GM21528 (cell line): ENCODE results near the gene JUN.

Experiments
- ATAC-seq: cut with Tn5 transposase; IDR thresholded peaks from one replicate; pipeline ENCODE4 v1.9.1; 2021; ENCODE audit warnings: mild to moderate bottlenecking, moderate library complexity; ENCODE audit not compliant: unreplicated experiment, low FRiP score

Gene JUN

GRCh38 chr1:58784758-58785441 lies 1.1 kb upstream of the JUN start:
- peak; percentile 6 for ATAC-seq

DNA sequence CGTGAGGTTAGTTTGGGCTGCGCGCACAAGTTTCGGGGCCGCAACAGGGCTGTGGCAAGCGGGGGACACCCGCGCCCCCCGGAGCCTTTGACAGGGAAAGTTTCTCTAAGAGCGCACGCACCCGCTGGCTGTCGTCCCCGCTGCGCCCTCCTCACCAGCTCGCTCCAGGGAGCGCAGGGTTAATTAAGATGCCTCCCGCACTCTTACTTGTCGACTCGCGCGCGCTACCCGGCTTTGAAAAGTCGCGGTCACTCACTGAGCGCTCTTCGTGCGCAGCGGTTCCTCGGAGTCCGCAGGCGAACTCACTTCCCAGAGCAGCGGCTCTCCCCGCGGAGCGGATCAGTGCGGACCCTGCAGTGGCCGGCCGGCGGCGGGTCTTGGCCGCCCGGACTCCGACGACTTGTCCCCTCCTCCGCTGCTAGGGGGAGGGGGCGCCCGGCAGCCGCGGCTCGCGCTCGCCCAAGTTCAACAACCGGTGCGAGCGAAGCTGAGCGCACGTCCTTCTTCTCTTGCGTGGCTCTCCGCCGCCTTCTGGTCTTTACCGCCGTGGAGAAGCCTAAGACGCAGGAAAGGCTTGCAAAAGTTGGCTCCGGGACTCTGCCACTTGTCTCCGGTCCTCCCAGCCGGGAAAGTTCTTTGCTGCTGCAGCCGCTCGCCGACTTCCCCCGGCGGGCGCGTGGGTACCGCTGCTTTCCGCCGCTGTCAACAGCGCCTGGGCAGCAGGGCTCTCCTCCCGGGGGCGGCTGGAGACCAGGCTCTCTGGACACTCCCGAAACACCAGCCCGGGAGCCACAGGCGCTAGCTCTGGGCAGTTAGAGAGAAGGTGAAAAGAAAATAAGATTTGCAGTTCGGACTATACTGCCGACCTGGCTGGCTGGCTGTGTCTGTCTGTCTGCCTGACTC lies 506 bp downstream of the JUN start:
- peak; percentile 3 for ATAC-seq

GRCh38 chr1:58782178-58783089 lies 1.4 kb downstream of the JUN start:
- no peak for ATAC-seq

GRCh38 chr1:58781541-58782177 lies 2.2 kb downstream of the JUN start:
- ATAC-seq: no peak

DNA sequence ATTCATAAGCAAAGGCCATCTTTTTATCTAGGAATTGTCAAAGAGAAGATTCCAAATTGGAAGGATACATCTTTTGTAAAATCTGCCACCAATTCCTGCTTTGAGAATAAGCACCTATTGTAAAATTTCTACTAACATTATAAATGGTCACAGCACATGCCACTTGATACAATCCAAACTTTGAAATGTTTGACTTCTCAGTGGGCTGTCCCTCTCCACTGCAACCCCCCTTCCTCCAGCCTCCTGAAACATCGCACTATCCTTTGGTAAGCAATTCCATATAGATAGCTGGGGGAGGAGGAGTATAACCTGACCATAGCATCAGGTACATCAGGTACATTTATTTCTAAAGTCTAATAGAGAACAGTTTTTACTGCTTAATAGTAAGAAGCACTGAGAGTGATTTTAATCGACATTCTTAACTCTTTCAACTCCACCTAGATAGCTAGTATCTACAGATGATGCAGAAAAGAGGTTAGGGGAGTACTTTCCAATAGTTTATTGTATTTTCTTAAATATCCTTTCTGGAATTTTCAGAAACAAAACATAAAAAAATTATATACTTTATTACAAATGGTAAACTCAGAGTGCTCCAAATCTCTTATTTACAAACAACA lies 2.9 kb downstream of the JUN start:
- ATAC-seq: no peak

DNA sequence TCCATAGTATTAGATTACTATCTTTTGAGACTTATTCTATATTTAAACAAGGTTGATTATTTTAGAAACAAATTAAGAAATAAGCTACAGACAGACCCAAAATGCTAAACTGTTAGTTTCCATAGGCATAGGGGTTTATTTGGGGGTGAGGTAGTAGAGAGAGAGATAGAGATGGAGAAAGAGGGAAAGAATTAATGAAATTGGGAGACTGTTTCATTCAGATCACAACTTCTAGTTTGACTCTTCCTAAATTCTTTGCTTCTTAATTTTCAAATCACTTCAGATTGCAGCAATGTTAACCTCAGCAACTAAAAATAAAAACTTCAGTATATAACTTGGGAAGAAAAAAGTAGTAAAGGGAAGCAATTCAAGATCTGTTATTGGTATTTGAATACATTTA lies 3.4 kb downstream of the JUN start:
- no peak for ATAC-seq

GRCh38 chr1:58779801-58780382 lies 4.0 kb downstream of the JUN start:
- ATAC-seq: no peak

- ATAC-seq: no peak
Measured at GRCh38 chr1:58779059-58779754, 4.6 kb downstream of the JUN start.

GRCh38 chr1:58778385-58779000 lies 5.4 kb downstream of the JUN start:
- no peak for ATAC-seq

DNA sequence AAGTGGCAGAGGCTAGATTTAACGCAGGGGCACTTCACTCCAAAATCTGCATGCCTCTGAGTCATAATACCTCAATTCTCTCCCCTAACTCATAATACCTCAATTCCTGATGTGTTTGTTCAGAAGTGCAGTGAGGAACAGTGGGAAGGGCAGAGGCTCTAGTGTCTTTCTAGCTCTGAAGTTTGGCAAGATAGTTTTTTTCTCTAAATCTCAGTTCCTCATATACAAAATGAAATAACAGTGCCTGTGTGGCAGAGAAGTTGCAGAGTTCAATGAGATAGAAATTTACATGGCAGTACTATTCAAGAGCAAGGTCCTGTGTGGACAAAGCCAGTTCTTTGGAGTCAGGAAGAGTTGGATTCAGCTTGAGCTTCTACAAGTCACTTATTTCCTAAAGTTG lies 9.8 kb downstream of the JUN start:
- no peak for ATAC-seq

DNA sequence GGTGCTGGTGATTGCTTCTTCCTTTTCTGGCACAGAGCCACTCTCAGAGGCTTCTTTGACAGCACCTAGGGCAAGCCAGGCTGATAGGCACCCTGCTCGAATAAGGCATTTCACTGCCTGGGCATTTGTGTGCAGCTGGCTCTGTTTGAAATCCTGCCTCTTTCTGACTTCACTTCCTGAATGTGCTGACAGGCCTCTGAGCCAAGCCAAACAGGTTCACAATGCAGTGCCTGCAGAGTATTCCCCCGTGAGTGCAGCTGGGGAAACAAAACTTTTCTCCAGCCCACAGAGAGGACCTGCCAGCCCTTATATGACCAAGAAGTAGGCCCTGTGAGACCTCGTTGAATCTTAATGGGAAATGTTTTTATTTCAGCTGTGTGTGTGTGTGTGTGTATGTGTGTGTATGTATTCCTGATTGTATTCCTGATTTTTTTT lies 10.4 kb downstream of the JUN start:
- ATAC-seq: no peak

DNA sequence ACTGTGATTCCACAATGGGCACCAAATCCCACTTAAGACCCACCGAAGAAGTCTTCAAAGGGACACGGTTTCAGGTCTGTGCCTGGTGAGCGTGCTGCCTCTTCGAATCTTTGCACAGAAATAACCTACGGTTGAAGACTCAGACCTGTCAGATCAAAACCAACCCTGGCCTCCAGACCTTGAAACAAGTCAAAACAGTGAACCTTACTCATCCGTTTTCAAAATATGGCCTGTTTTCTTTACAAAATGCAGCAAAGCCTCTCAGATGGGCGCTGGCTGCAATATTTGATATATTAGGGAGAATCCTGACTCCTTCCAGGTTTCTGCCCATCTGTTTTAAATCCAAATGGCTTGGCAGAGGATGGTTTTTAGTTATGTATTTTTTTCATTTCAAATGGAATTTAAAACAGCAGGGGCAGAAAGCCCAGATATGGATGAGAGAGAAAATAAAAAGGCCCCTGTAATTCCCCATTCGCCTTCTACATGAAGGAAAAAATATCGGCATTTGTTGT lies 14.0 kb downstream of the JUN start:
- ATAC-seq: no peak

DNA sequence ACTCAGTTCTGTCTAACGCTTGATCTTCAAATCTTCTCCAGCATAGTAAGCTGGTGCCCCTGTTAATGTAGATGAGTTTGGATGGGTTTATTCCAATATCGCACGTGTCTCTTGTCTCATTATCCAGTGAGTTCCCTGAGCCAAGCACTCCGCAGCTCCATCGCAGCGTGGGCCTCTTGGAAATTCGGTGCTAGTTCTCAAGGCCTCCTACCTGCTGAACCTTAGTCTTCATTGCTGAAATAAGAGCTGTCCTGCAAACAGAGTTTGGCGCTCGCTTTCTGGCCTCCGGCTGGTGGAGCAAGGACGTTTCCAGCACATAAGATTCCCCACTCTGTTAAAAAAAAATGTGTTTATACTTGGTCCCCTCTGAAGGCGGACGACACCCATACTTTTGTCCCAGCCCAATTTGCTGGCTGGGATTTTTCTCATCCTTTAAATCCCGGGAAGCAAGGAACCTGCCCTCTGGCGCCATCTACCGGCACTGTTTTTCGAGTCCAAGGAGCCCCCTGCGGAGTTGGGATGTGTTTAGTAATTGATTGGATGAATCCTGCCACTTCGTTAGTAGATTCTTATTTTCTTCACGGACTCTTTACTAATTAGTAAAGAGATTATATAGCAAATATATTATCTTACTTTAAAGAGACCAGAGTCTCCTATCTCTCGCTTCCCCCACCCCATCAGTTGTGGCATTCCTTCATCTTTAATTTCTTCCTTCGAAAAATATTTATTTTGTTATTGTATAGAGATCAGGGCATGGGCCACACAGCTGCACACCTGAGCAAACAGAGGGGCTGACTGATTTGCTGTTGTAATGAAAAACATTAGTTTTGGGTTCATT lies 14.7 kb downstream of the JUN start:
- no peak for ATAC-seq

- no peak for ATAC-seq
Measured at GRCh38 chr1:58768191-58768731, 15.6 kb downstream of the JUN start.

DNA sequence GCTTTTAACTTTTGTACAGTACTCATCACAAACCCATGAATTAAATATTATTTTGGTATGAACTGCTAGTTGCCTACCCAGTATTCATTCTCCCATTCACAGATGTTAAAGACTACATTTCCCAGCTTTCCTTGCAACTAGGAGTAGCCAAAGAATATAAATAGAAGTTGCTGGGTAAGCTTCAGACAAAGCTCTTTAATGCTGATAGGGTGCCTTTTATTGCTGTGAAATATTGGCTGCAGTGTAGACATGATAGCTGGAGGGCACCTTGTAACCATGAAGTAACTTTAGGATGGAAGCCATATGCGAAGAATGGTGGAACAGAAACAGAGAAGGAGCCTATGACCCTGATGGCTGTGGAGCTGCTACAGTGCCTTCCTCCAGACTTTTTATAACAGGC lies 16.7 kb downstream of the JUN start:
- no peak for ATAC-seq

GRCh38 chr1:58765441-58765840 lies 18.4 kb downstream of the JUN start:
- no peak for ATAC-seq

DNA sequence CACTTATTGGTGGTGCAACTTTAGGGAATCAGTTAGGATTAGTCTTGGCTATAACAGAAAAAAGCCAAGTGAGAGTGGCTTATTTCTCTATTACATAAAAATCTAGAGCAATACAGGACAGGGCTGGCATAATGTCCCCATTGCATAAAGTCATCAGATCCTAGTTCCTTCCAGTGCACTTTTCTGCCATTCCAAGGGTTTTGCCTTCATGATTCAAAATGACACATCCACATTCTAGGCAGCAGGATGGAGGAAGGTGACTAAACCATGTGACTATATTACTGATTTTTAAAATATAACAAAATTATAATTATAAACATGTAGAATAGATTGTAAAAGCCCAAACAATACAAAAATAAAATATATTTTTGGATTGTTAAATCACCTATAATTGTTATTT lies 18.8 kb downstream of the JUN start:
- ATAC-seq: no peak
